SH-SY5Y (cell line): ENCODE results near the gene RND3.

Experiments
- GATA2 ChIP-seq: IDR thresholded peaks from 2 replicates; pipeline ENCODE4 v1.6.1; 2011; ENCODE audit warnings: mild to moderate bottlenecking, low read depth, low read length
- GATA3 ChIP-seq: IDR thresholded peaks from 2 replicates; pipeline ENCODE4 v1.6.1; 2011; ENCODE audit warnings: low read depth, mild to moderate bottlenecking, low read length, moderate library complexity

- TF ChIP-seq GATA2 (0 out of 2 replicates have a peak, but pooled peaks have one; percentile 9), GATA3 (no peak)
Observed at GRCh38 chr2:150487537-150488429, at the start of gene RND3.
